Activated T-cell treated with anti-CD3 and anti-CD28 coated beads, Interleukin-2, amount 50 U/mL, for 72 hours (primary cell): ENCODE results near the gene GBGT1. TPM values are rescaled to one million over a fixed set of nuclear protein-coding genes. Genes with fewer than 3 reads are reported as not detected.

Experiments
- ATAC-seq, 2 donors: fragments of 150-1000 bp; cut with Tn5 transposase; replicated peaks in 1 of 2; 2 replicates each; pipeline ENCODE4 v1.10.0; 2021; ENCODE audit warnings: moderate library complexity in 2 of 2, mild to moderate bottlenecking in 1 of 2
- DNase-seq, 2 donors: peaks; one replicate each; pipeline ENCODE4 v3.0.0; 2021 to 2022; ENCODE audit warnings: mixed read lengths in 1 of 2
- H3K27ac Mint-ChIP-seq: one replicate; pipeline ENCODE4 v1.8.0; 2022; ENCODE audit warnings: mild to moderate bottlenecking, moderate library complexity, mixed read lengths
- H3K27me3 Mint-ChIP-seq: one replicate; pipeline ENCODE4 v1.8.0; 2022; ENCODE audit warnings: low read depth, mixed read lengths
- H3K36me3 Mint-ChIP-seq, 2 donors: one replicate each; pipeline ENCODE4 v1.8.0; 2022; ENCODE audit warnings: mixed read lengths in 2 of 2, mild to moderate bottlenecking in 1 of 2; ENCODE audit not compliant: insufficient read depth in 2 of 2
- H3K4me1 Mint-ChIP-seq: one replicate; pipeline ENCODE4 v1.8.0; 2022; ENCODE audit warnings: low read depth, mixed read lengths
- H3K4me3 Mint-ChIP-seq, 2 donors: one replicate each; pipeline ENCODE4 v1.8.0; 2022; ENCODE audit warnings: mild to moderate bottlenecking in 2 of 2, mixed read lengths in 2 of 2, moderate library complexity in 2 of 2
- H3K9me3 Mint-ChIP-seq, 2 donors: one replicate each; pipeline ENCODE4 v1.8.0; 2022; ENCODE audit warnings: mixed read lengths in 2 of 2
- total RNA-seq, 2 donors: library from RNA; stranded (reverse); gene quantifications; one replicate each; pipeline ENCODE4 v1.2.3, GENCODE V29; 2022

Gene GBGT1
- total RNA-seq, 2 donors from 2014 or later, result 0.86 to 2.0 TPM

GRCh38 chr9:133151601-133152525 is 11.9 kb downstream of the GBGT1 start:
- no peak for ATAC-seq
- DNase-seq, result no peak
- no peaks in the 10 kb centered on the region for H3K27me3 Mint-ChIP-seq
- H3K27ac Mint-ChIP-seq, result no peak overlapping the region
- no peaks in the 10 kb centered on the region for H3K9me3 Mint-ChIP-seq
- no peaks in the 10 kb centered on the region for H3K36me3 Mint-ChIP-seq
- H3K4me3 Mint-ChIP-seq, result no peak overlapping the region
- peaks cover 21% of the 10 kb centered on the region for H3K4me1 Mint-ChIP-seq

- no peak overlapping the region for H3K27ac Mint-ChIP-seq
- no peaks in the 10 kb centered on the region for H3K27me3 Mint-ChIP-seq
- H3K4me3 Mint-ChIP-seq, result no peak overlapping the region
- peaks cover 22% of the 10 kb centered on the region for H3K4me1 Mint-ChIP-seq
- H3K36me3 Mint-ChIP-seq, result no peaks in the 10 kb centered on the region
- DNase-seq (no peak), ATAC-seq (no peak)
- H3K9me3 Mint-ChIP-seq, result no peaks in the 10 kb centered on the region
These were observed 12.7 kb downstream of the GBGT1 start for GRCh38 chr9:133151041-133151440.

GRCh38 chr9:133149130-133150015 is 14.3 kb downstream of the GBGT1 start:
- peaks cover 37% of the 10 kb centered on the region for H3K4me1 Mint-ChIP-seq
- ATAC-seq (peak; percentile 82), DNase-seq (peak; percentile 89 to 90)
- H3K27me3 Mint-ChIP-seq, result no peaks in the 10 kb centered on the region
- no peaks in the 10 kb centered on the region for H3K9me3 Mint-ChIP-seq
- H3K4me3 Mint-ChIP-seq, result peak overlapping the region; percentile 74 to 78
- H3K36me3 Mint-ChIP-seq, result no peaks in the 10 kb centered on the region
- H3K27ac Mint-ChIP-seq, result peak overlapping the region; percentile 8

GRCh38 chr9:133148199-133149129 is 15.2 kb downstream of the GBGT1 start:
- Mint-ChIP-seq H3K27ac (peak overlapping the region; percentile 82), H3K4me1 (peaks cover 44% of the 10 kb centered on the region), H3K4me3 (peak overlapping the region; percentile 87 to 94), H3K27me3 (no peaks in the 10 kb centered on the region), H3K9me3 (no peaks in the 10 kb centered on the region), H3K36me3 (no peaks in the 10 kb centered on the region)
- DNase-seq (peak in 1 of 2 donors; percentile 63), ATAC-seq (peak; percentile 18 to 22)

GRCh38 chr9:133147412-133148198 is 16.1 kb downstream of the GBGT1 start:
- ATAC-seq (no peak), DNase-seq (peak; percentile 86 to 87)
- no peaks in the 10 kb centered on the region for H3K27me3 Mint-ChIP-seq
- peak overlapping the region; percentile 82 for H3K27ac Mint-ChIP-seq
- H3K4me1 Mint-ChIP-seq, result peaks cover 53% of the 10 kb centered on the region
- H3K9me3 Mint-ChIP-seq, result no peaks in the 10 kb centered on the region
- no peaks in the 10 kb centered on the region for H3K36me3 Mint-ChIP-seq
- peak overlapping the region; percentile 87 to 94 for H3K4me3 Mint-ChIP-seq

GRCh38 chr9:133146746-133147411 is 16.8 kb downstream of the GBGT1 start:
- ATAC-seq (no peak), DNase-seq (no peak)
- peak overlapping the region; percentile 82 for H3K27ac Mint-ChIP-seq
- H3K4me1 Mint-ChIP-seq, result peaks cover 60% of the 10 kb centered on the region
- H3K27me3 Mint-ChIP-seq, result no peaks in the 10 kb centered on the region
- peak overlapping the region; percentile 87 to 94 for H3K4me3 Mint-ChIP-seq
- H3K36me3 Mint-ChIP-seq, result no peaks in the 10 kb centered on the region
- H3K9me3 Mint-ChIP-seq, result no peaks in the 10 kb centered on the region

GRCh38 chr9:133144904-133145851 is 18.5 kb downstream of the GBGT1 start:
- H3K36me3 Mint-ChIP-seq, result no peaks in the 10 kb centered on the region
- DNase-seq (no peak), ATAC-seq (no peak)
- no peaks in the 10 kb centered on the region for H3K9me3 Mint-ChIP-seq
- peak overlapping the region; percentile 65 for H3K27ac Mint-ChIP-seq
- H3K4me1 Mint-ChIP-seq, result peaks cover 67% of the 10 kb centered on the region
- H3K27me3 Mint-ChIP-seq, result no peaks in the 10 kb centered on the region
- H3K4me3 Mint-ChIP-seq, result peak overlapping the region; percentile 84 to 85

GRCh38 chr9:133144142-133144903 is 19.4 kb downstream of the GBGT1 start:
- H3K9me3 Mint-ChIP-seq, result no peaks in the 10 kb centered on the region
- H3K27ac Mint-ChIP-seq, result peak overlapping the region; percentile 84
- peaks cover 67% of the 10 kb centered on the region for H3K4me1 Mint-ChIP-seq
- ATAC-seq (peak; percentile 79 to 83), DNase-seq (peak; percentile 96 to 97)
- H3K27me3 Mint-ChIP-seq, result no peaks in the 10 kb centered on the region
- peak overlapping the region; percentile 84 to 85 for H3K4me3 Mint-ChIP-seq
- no peaks in the 10 kb centered on the region for H3K36me3 Mint-ChIP-seq

GRCh38 chr9:133143639-133144141 is 20.0 kb downstream of the GBGT1 start:
- Mint-ChIP-seq H3K4me1 (peaks cover 72% of the 10 kb centered on the region), H3K36me3 (no peaks in the 10 kb centered on the region), H3K27ac (peak overlapping the region; percentile 84), H3K9me3 (no peaks in the 10 kb centered on the region), H3K4me3 (peak overlapping the region; percentile 84 to 85), H3K27me3 (no peaks in the 10 kb centered on the region)
- ATAC-seq (no peak), DNase-seq (no peak)
